IPS-20b (cell line): ENCODE measurements around the gene CTRL.
A peak's percentile ranks its signal among the peaks of the same experiment; 100 is the strongest.

Experiments used
- H3K27ac ChIP-seq: one replicate; pipeline ENCODE4 v1.5.1; 2013; ENCODE audit warnings: low read length
- H3K27me3 ChIP-seq: 2 replicates; pipeline ENCODE4 v1.6.1; 2013; ENCODE audit warnings: mild to moderate bottlenecking, low read length, inconsistent platforms; ENCODE audit not compliant: insufficient read depth
- H3K36me3 ChIP-seq: 2 replicates; pipeline ENCODE4 v1.6.1; 2013; ENCODE audit warnings: low read depth, mild to moderate bottlenecking, inconsistent platforms, low read length, moderate library complexity; ENCODE audit not compliant: insufficient read depth
- H3K4me1 ChIP-seq: 2 replicates; pipeline ENCODE4 v1.6.1; 2013; ENCODE audit warnings: mild to moderate bottlenecking, control low read depth, inconsistent platforms, low read length, moderate library complexity; ENCODE audit not compliant: insufficient read depth
- H3K4me3 ChIP-seq: 2 replicates; pipeline ENCODE4 v1.5.1; 2013; ENCODE audit warnings: mild to moderate bottlenecking, low read length, inconsistent platforms
- H3K9ac ChIP-seq: 2 replicates; pipeline ENCODE4 v1.6.1; 2013; ENCODE audit warnings: low read depth, mild to moderate bottlenecking, inconsistent platforms, low read length, moderate library complexity
- H3K9me3 ChIP-seq: 2 replicates; pipeline ENCODE4 v1.6.1; 2013; ENCODE audit warnings: mild to moderate bottlenecking, low read depth, low read length, inconsistent platforms; ENCODE audit not compliant: insufficient read depth

The CTRL gene

DNA sequence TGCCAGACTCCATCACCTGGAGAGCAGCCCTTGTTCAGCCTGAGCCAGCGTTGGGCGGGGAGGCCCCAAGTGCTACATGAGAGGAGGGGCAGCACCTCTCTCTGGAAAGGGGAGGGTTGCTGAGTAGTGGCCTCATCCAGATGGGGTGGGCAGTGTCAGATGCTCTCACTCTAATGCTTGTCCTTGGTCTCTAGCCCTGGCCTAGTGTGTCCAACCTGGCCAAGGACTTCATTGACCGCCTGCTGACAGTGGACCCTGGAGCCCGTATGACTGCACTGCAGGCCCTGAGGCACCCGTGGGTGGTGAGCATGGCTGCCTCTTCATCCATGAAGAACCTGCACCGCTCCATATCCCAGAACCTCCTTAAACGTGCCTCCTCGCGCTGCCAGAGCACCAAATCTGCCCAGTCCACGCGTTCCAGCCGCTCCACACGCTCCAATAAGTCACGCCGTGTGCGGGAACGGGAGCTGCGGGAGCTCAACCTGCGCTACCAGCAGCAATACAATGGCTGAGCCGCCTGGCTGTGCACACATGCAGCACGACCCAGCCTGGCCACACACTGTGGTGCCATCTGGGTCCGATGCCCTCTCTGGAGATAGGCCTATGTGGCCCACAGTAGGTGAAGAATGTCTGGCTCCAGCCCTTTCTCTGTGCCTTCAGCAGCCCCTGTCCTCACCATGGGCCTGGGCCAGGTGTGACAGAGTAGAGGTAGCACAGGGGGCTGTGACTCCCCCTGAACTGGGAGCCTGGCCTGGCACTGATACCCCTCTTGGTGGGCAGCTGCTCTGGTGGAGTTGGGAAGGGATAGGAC lies 4.3 kb downstream of the CTRL start:
- H3K27ac ChIP-seq: no peak overlapping the region
- peaks cover 23% of the 10 kb centered on the region for H3K36me3 ChIP-seq
- no peaks in the 10 kb centered on the region for H3K9me3 ChIP-seq
- H3K4me1 ChIP-seq: peaks cover 5% of the 10 kb centered on the region
- H3K9ac ChIP-seq: no peak overlapping the region
- H3K4me3 ChIP-seq: no peak overlapping the region
- H3K27me3 ChIP-seq: no peaks in the 10 kb centered on the region

- Histone ChIP-seq H3K4me3 (no peak overlapping the region), H3K27me3 (no peaks in the 10 kb centered on the region), H3K36me3 (peaks cover 23% of the 10 kb centered on the region), H3K4me1 (peaks cover 5% of the 10 kb centered on the region), H3K27ac (no peak overlapping the region), H3K9me3 (no peaks in the 10 kb centered on the region), H3K9ac (peak overlapping the region; percentile 59; the same call in 1 of the 2 replicates)
Observed at GRCh38 chr16:67926181-67926750, 5.4 kb downstream of the CTRL start.

- Histone ChIP-seq H3K4me3 (no peak overlapping the region), H3K27ac (no peak overlapping the region), H3K4me1 (peaks cover 5% of the 10 kb centered on the region)
Observed at GRCh38 chr16:67924140-67924906, 7.3 kb downstream of the CTRL start.

GRCh38 chr16:67923414-67924116 lies 8.1 kb downstream of the CTRL start:
- Histone ChIP-seq H3K9me3 (no peaks in the 10 kb centered on the region), H3K4me1 (peaks cover 5% of the 10 kb centered on the region), H3K4me3 (no peak overlapping the region), H3K27ac (no peak overlapping the region), H3K27me3 (no peaks in the 10 kb centered on the region), H3K36me3 (peaks cover 6% of the 10 kb centered on the region), H3K9ac (no peak overlapping the region)

More at GRCh38 chr16:67924140-67924906, 7.3 kb downstream of the CTRL start:
- Histone ChIP-seq H3K36me3 (peaks cover 11% of the 10 kb centered on the region), H3K9me3 (no peaks in the 10 kb centered on the region), H3K27me3 (no peaks in the 10 kb centered on the region), H3K9ac (no peak overlapping the region)

DNA sequence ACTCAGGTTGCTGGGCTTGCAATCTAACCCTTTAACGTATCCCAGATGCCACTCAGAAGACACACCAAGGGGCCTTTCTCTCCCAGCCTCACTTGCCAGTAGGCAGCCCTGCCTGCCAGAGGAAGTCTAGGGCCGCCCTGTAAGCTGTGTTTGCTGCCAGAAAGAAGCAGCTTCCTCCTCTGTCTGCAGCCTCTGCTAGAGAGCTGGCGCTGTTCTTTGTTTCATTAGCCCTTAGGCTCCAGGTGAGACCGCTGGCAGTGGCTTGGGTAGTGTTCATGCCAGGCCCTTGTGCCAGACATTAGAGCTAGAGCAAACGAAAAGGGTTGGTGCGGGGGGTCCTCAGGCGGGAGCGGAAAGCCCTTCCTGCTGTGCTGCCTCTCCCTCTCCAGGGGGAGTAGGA lies 8.9 kb downstream of the CTRL start:
- Histone ChIP-seq H3K36me3 (peaks cover 2% of the 10 kb centered on the region), H3K4me1 (peaks cover 5% of the 10 kb centered on the region), H3K9me3 (no peaks in the 10 kb centered on the region), H3K9ac (no peak overlapping the region), H3K27ac (no peak overlapping the region), H3K27me3 (no peaks in the 10 kb centered on the region), H3K4me3 (no peak overlapping the region)

- Histone ChIP-seq H3K27me3 (no peaks in the 10 kb centered on the region), H3K4me3 (no peak overlapping the region), H3K27ac (no peak overlapping the region), H3K36me3 (no peaks in the 10 kb centered on the region; the same call in 1 of the 2 replicates), H3K9ac (no peak overlapping the region), H3K9me3 (no peaks in the 10 kb centered on the region), H3K4me1 (peaks cover 5% of the 10 kb centered on the region)
Observed at GRCh38 chr16:67922221-67922620, 9.4 kb downstream of the CTRL start.

DNA sequence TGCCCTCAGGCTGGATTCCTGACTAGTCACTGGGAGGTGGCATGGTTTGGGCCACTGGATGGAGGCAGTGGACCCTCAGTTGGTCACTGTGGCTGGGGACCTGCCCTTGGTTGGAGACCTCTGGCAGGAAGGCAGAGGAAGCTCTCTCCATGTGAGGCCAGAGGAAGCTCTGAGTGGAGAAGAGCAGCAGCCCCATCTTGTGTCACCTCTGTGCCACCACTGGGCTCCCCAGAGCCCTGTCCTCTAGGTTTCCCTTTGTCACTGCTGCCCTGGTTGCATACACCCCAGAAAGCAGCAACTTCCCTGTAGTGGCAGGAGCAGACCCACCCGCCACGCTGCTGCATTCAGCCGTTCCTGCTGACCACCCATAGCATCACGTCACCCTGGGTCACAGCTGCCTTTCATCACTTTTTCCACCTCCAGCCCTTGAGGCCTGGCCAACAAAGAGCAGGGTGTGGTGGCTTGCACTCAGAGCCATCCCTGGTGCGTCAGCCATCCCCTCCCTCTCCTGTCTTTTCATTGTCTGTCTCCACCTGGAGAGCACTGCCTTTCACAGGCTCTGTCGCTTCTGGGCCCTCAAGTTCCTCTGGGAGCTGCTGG lies 11.9 kb downstream of the CTRL start:
- no peak overlapping the region for H3K27ac ChIP-seq
- no peak overlapping the region for H3K4me3 ChIP-seq
- H3K9me3 ChIP-seq: no peaks in the 10 kb centered on the region
- peaks cover 6% of the 10 kb centered on the region; the same call in 1 of the 2 replicates for H3K36me3 ChIP-seq
- no peak overlapping the region for H3K9ac ChIP-seq
- H3K4me1 ChIP-seq: peaks cover 12% of the 10 kb centered on the region
- no peaks in the 10 kb centered on the region for H3K27me3 ChIP-seq

DNA sequence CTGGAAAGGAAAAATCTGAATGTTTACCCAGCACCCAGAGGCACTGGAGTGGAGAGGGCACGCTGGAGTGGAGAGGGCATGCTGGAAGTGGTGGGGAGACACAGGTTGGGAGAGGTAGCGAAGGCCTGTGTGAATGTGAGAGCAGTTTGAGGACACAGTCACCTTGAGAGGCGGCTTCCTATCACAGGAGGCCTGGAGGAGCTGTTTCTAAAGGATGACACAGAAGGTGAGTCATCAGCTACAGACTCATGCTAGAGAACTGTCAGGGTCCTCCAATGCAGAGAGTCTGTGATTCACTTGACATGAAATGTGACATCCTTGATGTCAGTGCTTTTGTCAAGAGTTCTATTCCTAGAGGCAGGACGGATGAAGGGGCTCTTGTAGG lies 13.8 kb downstream of the CTRL start:
- Histone ChIP-seq H3K4me3 (no peak overlapping the region), H3K9me3 (no peaks in the 10 kb centered on the region), H3K36me3 (peaks cover 6% of the 10 kb centered on the region; the same call in 1 of the 2 replicates), H3K27me3 (no peaks in the 10 kb centered on the region), H3K9ac (no peak overlapping the region), H3K4me1 (peaks cover 13% of the 10 kb centered on the region), H3K27ac (no peak overlapping the region)

DNA sequence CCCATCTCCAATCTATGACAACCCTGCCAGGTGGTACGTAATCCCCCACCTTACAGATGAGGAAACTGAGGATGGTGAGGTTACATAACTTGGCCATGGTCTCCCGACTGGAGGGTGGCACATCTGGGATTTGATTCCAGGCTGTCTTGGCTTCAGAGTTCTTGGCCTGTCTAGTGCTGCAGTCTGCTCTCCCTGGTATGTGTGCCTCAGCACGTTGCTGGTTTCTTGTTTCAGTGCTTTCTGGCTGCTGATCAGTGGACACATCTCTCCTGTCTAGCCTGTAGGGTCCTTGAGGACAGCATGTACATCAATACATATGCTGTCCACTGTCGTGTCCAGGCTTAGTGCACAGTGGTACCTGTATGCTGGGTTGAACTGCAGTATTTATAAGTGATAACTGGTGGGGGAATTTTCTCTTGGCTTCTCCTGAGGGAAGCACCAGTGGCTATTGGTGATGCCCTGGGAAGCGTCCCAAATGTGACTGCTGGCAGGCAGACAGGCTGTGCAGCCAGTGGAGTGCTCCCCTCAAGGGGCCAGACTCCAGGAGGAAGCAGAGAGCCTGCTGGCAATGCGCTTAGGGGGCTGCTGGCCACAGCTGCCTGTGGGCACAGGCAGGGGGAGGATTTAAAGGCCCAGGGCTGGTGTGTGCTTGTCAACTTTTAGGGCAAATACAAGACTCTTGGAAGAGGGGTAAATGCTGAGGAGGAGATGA lies 14.4 kb downstream of the CTRL start:
- Histone ChIP-seq H3K27me3 (no peaks in the 10 kb centered on the region), H3K4me1 (peaks cover 13% of the 10 kb centered on the region), H3K36me3 (peaks cover 6% of the 10 kb centered on the region; the same call in 1 of the 2 replicates), H3K4me3 (no peak overlapping the region), H3K9me3 (no peaks in the 10 kb centered on the region), H3K9ac (no peak overlapping the region), H3K27ac (no peak overlapping the region)

DNA sequence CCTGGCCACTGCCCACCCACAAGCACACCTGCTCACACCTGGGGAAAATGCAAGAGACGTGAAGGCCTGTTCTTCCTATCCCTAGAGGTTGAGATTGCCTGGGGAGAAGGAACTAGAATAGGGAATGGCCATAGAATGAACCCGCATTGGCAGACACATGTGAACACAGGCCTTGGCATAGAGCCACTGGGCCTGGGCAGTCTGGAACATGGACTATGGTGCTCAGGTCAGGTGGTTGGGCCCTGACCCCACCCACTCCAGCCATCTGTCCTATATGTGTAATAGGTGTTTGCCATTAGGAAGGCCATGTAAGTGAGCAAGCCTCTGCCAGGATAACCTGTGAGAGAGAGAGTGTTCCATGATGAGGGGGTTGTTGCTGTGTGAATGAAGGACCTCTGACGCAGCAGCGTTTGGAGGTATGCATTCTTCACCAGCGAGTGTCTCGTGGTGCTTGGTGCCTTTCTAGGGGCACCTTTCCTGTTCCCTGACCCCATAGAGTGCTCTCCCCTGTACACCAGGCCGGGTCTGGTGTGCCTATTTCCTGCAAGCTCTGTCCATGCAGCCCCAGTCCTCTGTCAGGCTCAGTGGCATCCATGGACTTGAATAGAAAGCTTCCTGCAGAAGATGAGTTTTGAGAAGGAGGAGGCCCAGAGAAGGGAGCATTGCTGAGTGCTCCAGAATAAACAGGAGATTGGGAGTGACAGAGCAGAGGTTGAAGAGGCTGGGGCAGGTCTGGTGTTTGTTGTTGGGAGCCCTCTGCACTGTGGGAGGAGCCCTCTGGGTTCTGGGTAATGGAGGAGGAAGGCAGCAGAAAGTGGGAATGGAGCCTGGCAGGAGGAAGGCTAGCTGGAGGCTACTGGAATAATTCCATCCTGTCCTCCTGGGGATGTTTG lies 15.6 kb downstream of the CTRL start:
- no peaks in the 10 kb centered on the region for H3K27me3 ChIP-seq
- peaks cover 13% of the 10 kb centered on the region for H3K4me1 ChIP-seq
- H3K27ac ChIP-seq: no peak overlapping the region
- H3K4me3 ChIP-seq: no peak overlapping the region
- H3K36me3 ChIP-seq: peaks cover 9% of the 10 kb centered on the region; the same call in 1 of the 2 replicates
- no peaks in the 10 kb centered on the region for H3K9me3 ChIP-seq
- no peak overlapping the region for H3K9ac ChIP-seq
